DMS79 (cell line): ENCODE data around the gene NKX2-8.

Experiments used
- DNase-seq: peaks from one replicate; lab custom pipeline; 2025; lab: John Stamatoyannopoulos, UW

NKX2-8 gene

GRCh38 chr14:36582011-36582873, at the start of gene NKX2-8:
Gene NKX2-8, minus strand, starts transcription at chr14:36582614. Its CDS starts 225 bp downstream, at chr14:36582389.
- peak; percentile 65 for DNase-seq

DNA sequence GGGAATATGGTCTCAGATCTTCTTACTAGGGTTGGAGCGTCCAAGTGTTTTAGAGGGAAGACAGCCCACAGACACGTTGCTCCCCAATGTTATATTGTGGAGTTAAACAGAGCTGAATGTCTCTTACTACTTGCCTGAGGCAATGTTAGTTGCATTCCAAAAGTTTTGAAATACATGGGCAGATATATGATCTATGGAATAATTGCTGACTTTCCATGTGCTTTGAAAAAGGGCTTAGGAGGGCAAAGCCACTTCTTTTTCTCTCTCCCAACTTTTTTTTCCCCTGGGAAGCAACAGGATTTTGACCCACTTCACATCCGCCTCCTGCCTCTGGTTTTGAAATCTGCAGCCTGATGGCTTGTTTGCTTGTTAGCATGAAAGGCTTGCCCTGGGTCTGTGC, 45.6 kb upstream of the NKX2-8 start:
- no peak for DNase-seq

GRCh38 chr14:36626151-36626550, 43.7 kb upstream of the NKX2-8 start:
- peak; percentile 39 for DNase-seq

GRCh38 chr14:36625436-36625835, 43.0 kb upstream of the NKX2-8 start:
- DNase-seq = peak; percentile 88

- peak; percentile 83 for DNase-seq
Measured at GRCh38 chr14:36625014-36625413, 42.6 kb upstream of the NKX2-8 start.

- DNase-seq = peak; percentile 71
Measured at GRCh38 chr14:36619853-36620252, 37.4 kb upstream of the NKX2-8 start.

- peak; percentile 52 for DNase-seq
Measured at GRCh38 chr14:36619131-36619530, 36.7 kb upstream of the NKX2-8 start.

DNA sequence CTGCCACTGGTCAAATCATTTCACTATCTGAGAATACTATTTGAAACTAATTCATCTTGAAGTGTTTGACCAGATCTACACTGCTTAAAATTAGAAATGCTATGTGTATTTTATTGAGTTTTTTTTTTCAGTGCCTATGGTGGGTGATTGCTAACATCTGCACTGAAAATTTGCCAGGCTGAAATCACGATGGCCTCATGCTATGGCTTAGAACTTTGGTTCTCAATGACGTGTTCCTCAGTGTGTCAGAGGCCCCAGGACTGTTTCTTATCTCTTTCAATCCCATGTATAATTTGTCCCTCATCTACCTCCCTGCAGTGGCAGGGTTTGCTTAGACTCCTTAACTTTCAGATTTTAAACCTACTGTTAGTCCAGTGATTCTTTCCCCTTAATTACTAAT, 36.2 kb upstream of the NKX2-8 start:
- no peak for DNase-seq

GRCh38 chr14:36617824-36618223, 35.4 kb upstream of the NKX2-8 start:
- DNase-seq = peak; percentile 30

- DNase-seq = peak; percentile 52
Measured at GRCh38 chr14:36605506-36605857, 23.1 kb upstream of the NKX2-8 start.

- peak; percentile 98 for DNase-seq
Measured at GRCh38 chr14:36604757-36605505, 22.5 kb upstream of the NKX2-8 start.

GRCh38 chr14:36600431-36600830, 18.0 kb upstream of the NKX2-8 start:
- DNase-seq = no peak

GRCh38 chr14:36591482-36591881, 9.1 kb upstream of the NKX2-8 start:
- DNase-seq = peak; percentile 100

DNA sequence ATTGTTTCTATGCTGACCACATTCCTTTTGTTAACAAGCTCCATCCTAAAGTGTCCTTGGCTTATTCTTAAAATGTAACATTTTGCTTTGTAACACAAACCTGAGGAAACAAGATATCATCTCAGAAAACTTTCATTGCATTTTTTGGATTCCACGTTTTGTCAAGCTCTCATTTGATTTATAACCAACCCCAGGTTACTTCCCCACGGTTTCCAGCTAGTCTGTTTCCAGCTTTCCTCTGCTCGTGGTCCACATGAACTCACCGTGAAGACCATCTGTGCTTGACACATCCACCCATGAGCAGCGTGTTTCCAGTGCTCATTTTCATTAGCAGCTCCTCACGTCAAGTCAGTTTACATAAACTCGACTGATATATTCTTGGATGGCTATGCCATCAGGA, 6.4 kb upstream of the NKX2-8 start:
- DNase-seq = no peak

GRCh38 chr14:36588119-36588518, 5.7 kb upstream of the NKX2-8 start:
- DNase-seq = no peak

DNA sequence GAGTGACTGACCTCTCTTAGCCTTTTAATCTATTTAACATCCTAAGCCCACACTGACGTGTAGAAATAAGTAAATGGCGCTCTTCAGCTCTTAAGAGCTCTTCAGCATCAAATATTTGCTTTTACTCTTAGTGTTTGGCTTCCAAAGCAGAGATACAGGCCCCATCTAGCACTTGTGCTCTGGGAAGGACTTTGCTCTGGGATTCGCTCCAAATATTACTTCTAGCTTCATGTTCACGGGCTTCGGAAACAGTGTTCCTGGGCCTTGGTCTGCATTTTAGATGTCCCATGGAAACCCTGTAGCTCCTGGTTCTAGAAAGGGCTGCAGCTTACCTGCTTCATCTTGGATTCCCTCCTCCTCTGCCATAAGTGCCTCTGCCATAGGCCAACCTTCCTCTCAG, 2.7 kb upstream of the NKX2-8 start:
- DNase-seq = peak; percentile 100

GRCh38 chr14:36583893-36584811, 1.7 kb upstream of the NKX2-8 start:
- DNase-seq = no peak

DNA sequence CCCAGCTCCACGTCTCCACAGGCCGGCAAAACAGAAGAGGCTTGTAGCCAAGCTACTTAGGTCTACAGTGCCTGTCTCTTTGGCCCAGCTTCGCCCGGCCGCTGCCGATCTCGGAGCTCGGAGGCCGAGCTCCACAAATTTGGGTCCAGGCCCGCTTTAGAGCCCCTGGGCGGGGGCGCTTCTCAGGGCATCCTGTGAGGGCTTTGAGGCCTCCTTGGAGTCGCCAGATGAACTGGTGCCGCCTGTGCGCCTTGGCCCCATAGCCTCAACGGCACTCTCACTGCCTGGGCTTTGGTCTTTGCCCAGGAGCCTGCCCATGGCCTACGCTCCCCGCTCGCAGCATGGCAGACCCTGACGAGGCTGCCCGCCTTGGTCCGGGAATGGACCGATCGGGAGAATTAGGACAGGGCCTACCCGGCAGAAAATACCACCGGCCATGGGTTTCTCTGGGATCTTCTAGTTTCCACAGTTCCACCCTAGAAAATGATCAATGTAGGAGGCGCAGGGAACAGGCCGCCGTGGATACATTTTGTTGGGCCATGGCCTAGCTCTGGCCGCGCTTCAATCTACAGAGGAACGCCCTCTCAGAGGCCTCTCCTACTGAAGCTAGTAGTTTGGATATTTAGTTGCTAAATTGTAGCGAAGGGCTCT, 953 bp upstream of the NKX2-8 start:
- no peak for DNase-seq

DNA sequence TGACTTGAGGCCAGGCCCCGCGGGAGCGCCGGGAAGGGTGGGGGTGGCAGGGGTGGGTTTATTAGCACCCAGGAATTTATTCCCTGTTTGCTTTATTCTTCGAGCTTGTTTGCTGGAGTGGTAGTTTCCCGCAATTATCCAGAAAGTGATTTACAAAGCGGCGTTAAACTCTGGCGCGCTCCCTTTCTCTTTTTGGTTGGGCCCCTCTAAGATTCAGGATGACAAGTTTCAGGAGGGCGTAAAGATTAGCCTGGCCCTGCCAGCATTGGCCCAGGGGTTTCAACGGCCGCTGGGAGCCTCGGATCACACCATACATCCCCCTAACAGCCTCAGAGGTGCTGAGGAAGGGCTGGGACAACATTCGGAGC, 444 bp upstream of the NKX2-8 start:
- no peak for DNase-seq

DNA sequence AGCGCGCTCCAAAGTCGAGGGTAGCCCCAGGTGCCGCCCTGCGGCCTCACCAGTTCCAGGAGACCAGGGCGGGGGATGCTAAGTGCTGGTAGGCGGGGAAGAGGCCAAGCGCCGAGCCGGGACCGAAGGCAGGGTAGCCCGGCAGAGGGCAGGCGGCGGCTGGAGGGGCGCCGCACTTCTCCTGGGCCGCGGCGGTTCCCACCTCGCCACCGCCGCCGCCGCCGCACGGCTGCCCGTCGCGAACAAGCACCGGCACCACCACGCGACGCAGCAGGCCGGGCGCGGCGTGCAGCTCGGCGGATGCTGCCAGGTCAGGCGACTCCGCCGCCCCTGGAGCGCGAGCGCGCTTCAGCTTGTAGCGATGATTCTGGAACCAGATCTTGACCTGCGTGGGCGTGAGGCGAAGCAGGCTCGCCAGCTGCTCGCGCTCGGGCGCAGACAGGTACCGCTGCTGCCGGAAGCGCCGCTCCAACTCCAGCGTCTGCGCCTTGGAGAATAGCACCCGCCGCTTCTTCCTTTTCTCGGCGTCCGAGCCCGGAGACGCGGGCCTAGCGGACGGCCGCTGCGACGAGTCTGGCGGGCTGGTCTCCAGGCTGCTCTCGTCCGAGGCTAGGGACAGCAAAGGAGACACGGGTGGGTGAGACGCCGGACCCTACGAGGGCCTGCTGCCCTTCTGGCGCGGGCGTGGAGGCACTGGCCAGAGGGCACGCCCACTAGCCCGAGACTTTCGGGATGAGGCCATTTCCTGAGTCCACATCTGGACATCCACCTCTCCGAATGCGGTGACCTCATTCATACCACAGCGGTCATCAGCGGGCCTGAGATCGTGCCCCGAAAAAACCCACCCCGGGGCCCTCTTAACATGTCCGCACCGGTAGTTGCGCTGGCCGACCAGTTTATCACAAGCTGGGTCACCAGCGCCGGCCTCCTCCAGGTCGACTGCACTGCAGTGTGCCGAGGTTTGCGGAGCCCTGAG, 1.3 kb downstream of the NKX2-8 start:
- DNase-seq = peak; percentile 65
